Stimulated activated CD8-positive, alpha-beta memory T cell treated with anti-CD3 and anti-CD28 coated beads, Interleukin-15, amount 100 ng/mL, for 1 hour (primary cell): ENCODE measurements around the gene CLK3.
"Not testable (repeated sequence)": the region's sequence is repeated elsewhere in the genome, so short reads cannot be mapped to it uniquely, and the experiment has no call there.

ENCODE experiments used
- DNase-seq: peaks from one replicate; pipeline ENCODE4 v3.0.0-alpha.2; 2020; ENCODE audit warnings: low read depth

Gene CLK3

GRCh38 chr15:74620636-74621545, 5.3 kb downstream of the CLK3 start:
- peak; percentile 54 for DNase-seq

- DNase-seq, result no peak
Observed at GRCh38 chr15:74621546-74621920, 5.9 kb downstream of the CLK3 start.

- DNase-seq, result no peak
Observed at GRCh38 chr15:74621936-74622335, 6.3 kb downstream of the CLK3 start.

- no peak for DNase-seq
Observed at GRCh38 chr15:74622758-74623157, 7.1 kb downstream of the CLK3 start.

GRCh38 chr15:74624020-74624602, 8.5 kb downstream of the CLK3 start:
- DNase-seq, result no peak

- no peak for DNase-seq
Observed at GRCh38 chr15:74625693-74626092, 10.1 kb downstream of the CLK3 start.

GRCh38 chr15:74626336-74626735, 10.7 kb downstream of the CLK3 start:
- DNase-seq, result no peak

- DNase-seq, result no peak
Observed at GRCh38 chr15:74626752-74627692, 11.4 kb downstream of the CLK3 start.

- no peak for DNase-seq
Observed at GRCh38 chr15:74627766-74628165, 12.1 kb downstream of the CLK3 start.

GRCh38 chr15:74628199-74628598, 12.6 kb downstream of the CLK3 start:
- DNase-seq, result no peak

- no peak for DNase-seq
Observed at GRCh38 chr15:74628949-74629348, 13.3 kb downstream of the CLK3 start.

- DNase-seq, result not testable (repeated sequence)
Observed at GRCh38 chr15:74629696-74630095, 14.1 kb downstream of the CLK3 start.

GRCh38 chr15:74630284-74631086, 14.8 kb downstream of the CLK3 start:
- DNase-seq, result no peak

GRCh38 chr15:74631087-74631385, 15.4 kb downstream of the CLK3 start:
- no peak for DNase-seq

- no peak for DNase-seq
Observed at GRCh38 chr15:74631408-74631807, 15.8 kb downstream of the CLK3 start.

- peak; percentile 30 for DNase-seq
Observed at GRCh38 chr15:74631935-74632560, 16.4 kb downstream of the CLK3 start.

GRCh38 chr15:74632601-74633000, 17.0 kb downstream of the CLK3 start:
- no peak for DNase-seq

- no peak for DNase-seq
Observed at GRCh38 chr15:74633781-74634180, 18.1 kb downstream of the CLK3 start.

GRCh38 chr15:74635228-74635627, 19.6 kb downstream of the CLK3 start:
- DNase-seq, result peak; percentile 48

GRCh38 chr15:74636984-74637383, 21.3 kb downstream of the CLK3 start:
- DNase-seq, result no peak

GRCh38 chr15:74641151-74641550, 25.5 kb downstream of the CLK3 start:
- no peak for DNase-seq
